GM23248 (cell line): ENCODE measurements around the gene TMEM231.

ENCODE experiments used
- EZH2 ChIP-seq: fragments of 200-600 bp; sonication (generic); IDR thresholded peaks from 2 replicates; pipeline ENCODE4 v1.6.1; 2018; ENCODE audit warnings: antibody characterized with exemption, mild to moderate bottlenecking; ENCODE audit not compliant: insufficient read depth, poor library complexity, severe bottlenecking
- EZH2phosphoT487 ChIP-seq: fragments of 200-600 bp; sonication (generic); IDR thresholded peaks from 2 replicates; pipeline ENCODE4 v1.6.1; 2018; ENCODE audit warnings: antibody characterized with exemption, moderate library complexity, mild to moderate bottlenecking, low read depth; ENCODE audit not compliant: insufficient read depth

DNA sequence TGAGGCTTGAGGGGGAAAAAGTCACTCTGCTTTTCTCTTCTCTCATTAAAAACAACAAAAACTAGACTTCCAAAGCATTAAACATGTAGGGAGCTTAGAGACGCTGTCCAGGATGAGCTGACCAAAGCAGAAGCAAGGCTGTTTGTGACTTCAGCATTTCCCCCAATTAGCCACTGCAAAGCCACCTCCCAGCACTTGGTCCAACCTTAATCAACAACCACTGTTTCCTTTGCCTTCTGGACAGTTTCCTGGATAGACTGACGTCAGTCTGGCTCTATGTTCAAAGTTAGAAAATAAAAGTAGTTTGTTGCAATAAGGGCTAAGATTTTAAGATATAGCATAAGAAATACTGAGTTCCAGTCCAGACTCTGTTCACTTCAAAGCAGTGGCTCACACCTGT lies 3.1 kb downstream of the TMEM231 start:
- no peak for TF ChIP-seq EZH2phosphoT487
- TF ChIP-seq EZH2 = no peak
